GM18526 (cell line): ENCODE data around the gene KLHL15.

Source experiments
- POLR2A ChIP-seq: IDR thresholded peaks from 3 replicates; pipeline ENCODE4 v1.6.1; 2011; ENCODE audit not compliant: insufficient read length; ENCODE audit errors: extremely low read depth

Gene KLHL15

GRCh38 chrX:23978491-23978890 is 48.5 kb downstream of the KLHL15 start:
- TF ChIP-seq POLR2A, result no peak

GRCh38 chrX:23964191-23964590 is 62.8 kb downstream of the KLHL15 start:
- TF ChIP-seq POLR2A, result no peak

GRCh38 chrX:23959781-23960180 is 67.2 kb downstream of the KLHL15 start:
- no peak for TF ChIP-seq POLR2A

GRCh38 chrX:23954396-23954795 is 72.6 kb downstream of the KLHL15 start:
- no peak for TF ChIP-seq POLR2A

- no peak for TF ChIP-seq POLR2A
Measured at GRCh38 chrX:23953908-23954269, 73.1 kb downstream of the KLHL15 start.

- no peak for TF ChIP-seq POLR2A
Measured at GRCh38 chrX:23952984-23953907, 73.7 kb downstream of the KLHL15 start.

GRCh38 chrX:23952391-23952790 is 74.6 kb downstream of the KLHL15 start:
- TF ChIP-seq POLR2A, result no peak

- TF ChIP-seq POLR2A, result no peak
Measured at GRCh38 chrX:23945206-23945605, 81.8 kb downstream of the KLHL15 start.

GRCh38 chrX:23944234-23944633 is 82.8 kb downstream of the KLHL15 start:
- no peak for TF ChIP-seq POLR2A

GRCh38 chrX:23939203-23939602 is 87.8 kb downstream of the KLHL15 start:
- no peak for TF ChIP-seq POLR2A

GRCh38 chrX:23938690-23939089 is 88.3 kb downstream of the KLHL15 start:
- no peak for TF ChIP-seq POLR2A

GRCh38 chrX:23937100-23937499 is 89.9 kb downstream of the KLHL15 start:
- TF ChIP-seq POLR2A, result no peak

- no peak for TF ChIP-seq POLR2A
Measured at GRCh38 chrX:23936180-23936579, 90.8 kb downstream of the KLHL15 start.

GRCh38 chrX:23935106-23935505 is 91.9 kb downstream of the KLHL15 start:
- no peak for TF ChIP-seq POLR2A
